CD4-positive, alpha-beta memory T cell (primary cell): Measurements from ENCODE around the gene SLFN5. TPM values are rescaled to one million over a fixed set of nuclear protein-coding genes. Genes with fewer than 3 reads are reported as not detected.

Experiments
- CTCF ChIA-PET: fragments of 350-600 bp; sonication (Branson Sonifier 250); formaldehyde crosslinking; loops from one replicate; lab custom pipeline; 2021; ENCODE audit warnings: inconsistent platforms; ENCODE audit not compliant: partially characterized antibody; lab: Charles Lee
- POLR2A ChIA-PET: fragments of 350-600 bp; sonication (Branson Sonifier 250); formaldehyde crosslinking; loops from one replicate; lab custom pipeline; 2021; ENCODE audit not compliant: partially characterized antibody; lab: Charles Lee
- DNase-seq, 5 donors: peaks; one replicate each; pipeline versions ENCODE4 v3.0.0 to v3.0.0-alpha.2; 2020 to 2022; ENCODE audit warnings: mixed read lengths in 1 of 5
- H3K27ac ChIP-seq: one replicate; pipeline ENCODE4 v1.7.0; 2013; ENCODE audit warnings: low read depth, low read length
- H3K27me3 ChIP-seq: 2 replicates; pipeline ENCODE4 v1.7.0; 2013; ENCODE audit warnings: mild to moderate bottlenecking, low read length, moderate library complexity; ENCODE audit not compliant: insufficient read depth
- H3K36me3 ChIP-seq: 2 replicates; pipeline ENCODE4 v1.7.0; 2013; ENCODE audit warnings: mild to moderate bottlenecking, low read length, moderate library complexity; ENCODE audit not compliant: insufficient read depth
- H3K4me1 ChIP-seq: 2 replicates; pipeline ENCODE4 v1.7.0; 2013; ENCODE audit warnings: mild to moderate bottlenecking, low read length, moderate library complexity; ENCODE audit not compliant: insufficient read depth
- H3K4me3 ChIP-seq, 2 donors: one replicate each; pipeline ENCODE4 v1.7.0; 2013; ENCODE audit warnings: low read length in 2 of 2, mild to moderate bottlenecking in 1 of 2
- H3K9me3 ChIP-seq, 2 donors: one replicate each; pipeline ENCODE4 v1.7.0; 2013; ENCODE audit warnings: low read length in 2 of 2, control low read depth in 1 of 2; ENCODE audit not compliant: control insufficient read depth in 1 of 2
- H3K27ac Mint-ChIP-seq, 7 donors: one replicate each; pipeline ENCODE4 v1.8.0; 2020 to 2021; ENCODE audit warnings: mixed read lengths in 7 of 7, mild to moderate bottlenecking in 6 of 7, inconsistent platforms in 3 of 7, moderate library complexity in 3 of 7
- H3K27me3 Mint-ChIP-seq, 2 donors: one replicate each; pipeline ENCODE4 v1.8.0; 2020 to 2021; ENCODE audit warnings: mixed read lengths in 2 of 2
- H3K36me3 Mint-ChIP-seq, 2 donors: one replicate each; pipeline ENCODE4 v1.8.0; 2020 to 2021; ENCODE audit warnings: mixed read lengths in 2 of 2, inconsistent platforms in 1 of 2, mild to moderate bottlenecking in 1 of 2
- H3K4me1 Mint-ChIP-seq, 4 donors: one replicate each; pipeline ENCODE4 v1.8.0; 2020 to 2021; ENCODE audit warnings: mixed read lengths in 4 of 4, mild to moderate bottlenecking in 1 of 4
- H3K4me3 Mint-ChIP-seq, 8 donors: one replicate each; pipeline ENCODE4 v1.8.0; 2020 to 2021; ENCODE audit warnings: mixed read lengths in 8 of 8, mild to moderate bottlenecking in 7 of 8, moderate library complexity in 6 of 8, inconsistent platforms in 3 of 8
- H3K9me3 Mint-ChIP-seq, 8 donors: one replicate each; pipeline ENCODE4 v1.8.0; 2020 to 2021; ENCODE audit warnings: mixed read lengths in 8 of 8, mild to moderate bottlenecking in 5 of 8, inconsistent platforms in 3 of 8, moderate library complexity in 1 of 8
- intact Hi-C: fragments of 100-400 bp; cut with micrococcal nuclease; formaldehyde crosslinking; loops from one replicate; pipeline ENCODE4 v1.15.1; 2023
- polyA plus RNA-seq, 2 donors: library from polyadenylated mRNA; unstranded; fragments of 300-500 nt; fragmentation: Illumina TruSeq; gene quantifications; one replicate each; pipeline ENCODE4 v1.2.3, GENCODE V29; 2021
- total RNA-seq, 2 experiments: library from RNA; stranded (reverse); gene quantifications; one replicate each; pipeline ENCODE4 v1.2.3, GENCODE V29; 2021

SLFN5 gene
- total and polyA plus RNA-seq, 4 experiments from 2014 or later = 73.4 to 188 (median 167) TPM

DNA sequence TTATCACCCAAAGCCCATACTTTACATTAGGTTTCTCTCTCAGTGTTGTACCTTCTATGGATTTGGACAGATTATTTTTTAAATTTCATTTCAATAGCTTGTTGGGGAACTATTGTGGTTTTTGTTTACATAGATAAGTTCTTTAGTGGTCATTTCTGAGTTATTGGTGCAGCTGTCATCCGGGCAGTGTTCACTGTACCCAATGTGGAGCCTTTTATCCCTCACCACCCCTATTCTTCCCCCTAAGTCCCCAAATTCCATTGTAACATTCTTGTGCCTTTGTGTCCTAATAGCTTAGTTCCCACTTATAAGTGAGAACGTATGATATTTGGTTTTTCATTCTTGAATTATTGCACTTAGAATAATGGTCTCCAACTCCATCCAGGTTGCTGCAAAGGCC is 73.1 kb downstream of the SLFN5 start:
- Mint-ChIP-seq H3K36me3 (peaks cover 5% of the 10 kb centered on the region in 2 donors), H3K27ac (peak overlapping the region in 3 of 7 donors; percentile 44 to 83 (median 78)), H3K4me1 (peaks cover 44 to 67% (median 53%) of the 10 kb centered on the region in 4 donors), H3K4me3 (no peak overlapping the region), H3K9me3 (no peaks in the 10 kb centered on the region), H3K27me3 (no peaks in the 10 kb centered on the region)
- Histone ChIP-seq H3K27me3 (no peaks in the 10 kb centered on the region), H3K27ac (no peak overlapping the region), H3K4me1 (peaks cover 31% of the 10 kb centered on the region), H3K4me3 (no peak overlapping the region), H3K9me3 (no peaks in the 10 kb centered on the region), H3K36me3 (no peaks in the 10 kb centered on the region)
- DNase-seq = no peak
- CTCF ChIA-PET = interaction anchor here (1.0 to 6.5 kb wide), 2 partner anchors 172 to 220 kb away, joined by 3 to 270 read pairs; partner anchors contain the start of gene SLFN12L
- POLR2A ChIA-PET = interaction anchor here (5.7 to 11.3 kb wide), 2 partner anchors 172 to 220 kb away, joined by 97 to 316 read pairs; partner anchors contain the start of gene SLFN12L
- intact Hi-C loops = no loop called here

GRCh38 chr17:35322749-35323148 is 79.9 kb downstream of the SLFN5 start:
- Mint-ChIP-seq H3K27ac (no peak overlapping the region), H3K9me3 (peaks cover 0 to 6% (median 4%) of the 10 kb centered on the region in 8 donors), H3K4me3 (no peak overlapping the region), H3K36me3 (peaks cover 27 to 42% of the 10 kb centered on the region in 2 donors), H3K27me3 (no peaks in the 10 kb centered on the region), H3K4me1 (peaks cover 5 to 23% (median 10%) of the 10 kb centered on the region in 4 donors)
- ChIA-PET CTCF (no interaction called here), POLR2A (no interaction called here)
- no peak overlapping the region for H3K27ac ChIP-seq
- no peaks in the 10 kb centered on the region for H3K27me3 ChIP-seq
- DNase-seq = no peak
- no peak overlapping the region for H3K4me3 ChIP-seq
- intact Hi-C loops = no loop called here
- no peaks in the 10 kb centered on the region for H3K36me3 ChIP-seq
- H3K9me3 ChIP-seq = no peaks in the 10 kb centered on the region
- no peaks in the 10 kb centered on the region for H3K4me1 ChIP-seq

Other genes with a start within 250 kb of the SLFN5 start
- 10 to 100 TPM; 72.1 to 82.3 TPM for gene RFFL, start 179.4 kb upstream of the SLFN5 start, total RNA-seq
- 10 to 100 TPM; 48.3 to 51.0 TPM for gene RFFL, start 179.4 kb upstream of the SLFN5 start, polyA plus RNA-seq
- 10 to 100 TPM; 21.5 to 29.2 TPM for gene RAD51D, start 123.2 kb upstream of the SLFN5 start, total RNA-seq
- gene RAD51D, start 123.2 kb upstream of the SLFN5 start, polyA plus RNA-seq = 10 to 100 TPM in 1 of 2 donors, 1 to 10 TPM in 1; 6.1 to 12.0 TPM
- gene FNDC8, start 121.5 kb upstream of the SLFN5 start, total RNA-seq = not detected
- gene FNDC8, start 121.5 kb upstream of the SLFN5 start, polyA plus RNA-seq = not detected
- gene NLE1, start 100.8 kb upstream of the SLFN5 start, total RNA-seq = 10 to 100 TPM; 20.1 to 20.5 TPM
- 1 to 10 TPM; 4.4 to 4.8 TPM for gene NLE1, start 100.8 kb upstream of the SLFN5 start, polyA plus RNA-seq
- under 1 TPM; 0.69 to 0.73 TPM for gene UNC45B, start 95.3 kb upstream of the SLFN5 start, total RNA-seq
- gene UNC45B, start 95.3 kb upstream of the SLFN5 start, polyA plus RNA-seq = under 1 TPM; 0.13 to 0.58 TPM
- gene SLC35G3, start 48.7 kb upstream of the SLFN5 start, total RNA-seq = not detected
- gene SLC35G3, start 48.7 kb upstream of the SLFN5 start, polyA plus RNA-seq = under 1 TPM in 1 of 2 donors, not detected in 1; 0.09 TPM
- gene SLFN11, start 130.5 kb downstream of the SLFN5 start, total RNA-seq = 10 to 100 TPM; 72.4 to 74.2 TPM
- 10 to 100 TPM in 1 of 2 donors, 1 to 10 TPM in 1; 6.6 to 13.6 TPM for gene SLFN11, start 130.5 kb downstream of the SLFN5 start, polyA plus RNA-seq
- 1 to 10 TPM; 6.5 to 8.9 TPM for gene SLFN12, start 189.4 kb downstream of the SLFN5 start, total RNA-seq
- 1 to 10 TPM in 1 of 2 donors, under 1 TPM in 1; 0.75 to 2.0 TPM for gene SLFN12, start 189.4 kb downstream of the SLFN5 start, polyA plus RNA-seq
- 10 to 100 TPM; 24.6 to 27.3 TPM for gene SLFN13, start 205.7 kb downstream of the SLFN5 start, total RNA-seq
- 1 to 10 TPM; 5.4 to 5.9 TPM for gene SLFN13, start 205.7 kb downstream of the SLFN5 start, polyA plus RNA-seq